Sigmoid colon (tissue), 4 donors: ENCODE data around the gene CDKL5.

ENCODE experiments used
- POLR2A ChIP-seq, 2 donors: fragments of 450-650 bp; IDR thresholded peaks; one replicate each; pipeline ENCODE4 v1.6.1; 2016; ENCODE audit warnings: antibody characterized with exemption in 2 of 2, mild to moderate bottlenecking in 2 of 2, moderate library complexity in 2 of 2
- POLR2AphosphoS5 ChIP-seq, 4 donors: sonication (generic); formaldehyde crosslinking; IDR thresholded peaks; one replicate each; pipeline ENCODE4 v1.6.1; 2017; ENCODE audit warnings: antibody characterized with exemption in 4 of 4
- TF ChIP-seq, protein P1 (sequence below), 4 experiments: fragments of 450-650 bp in 3 of 4; fragments of 200-600 bp in 1 of 4; IDR thresholded peaks; one replicate each; pipeline ENCODE4 v1.5.1; 2016 to 2019; ENCODE audit warnings: antibody characterized with exemption in 4 of 4, mild to moderate bottlenecking in 3 of 4, moderate library complexity in 2 of 4

DNA sequence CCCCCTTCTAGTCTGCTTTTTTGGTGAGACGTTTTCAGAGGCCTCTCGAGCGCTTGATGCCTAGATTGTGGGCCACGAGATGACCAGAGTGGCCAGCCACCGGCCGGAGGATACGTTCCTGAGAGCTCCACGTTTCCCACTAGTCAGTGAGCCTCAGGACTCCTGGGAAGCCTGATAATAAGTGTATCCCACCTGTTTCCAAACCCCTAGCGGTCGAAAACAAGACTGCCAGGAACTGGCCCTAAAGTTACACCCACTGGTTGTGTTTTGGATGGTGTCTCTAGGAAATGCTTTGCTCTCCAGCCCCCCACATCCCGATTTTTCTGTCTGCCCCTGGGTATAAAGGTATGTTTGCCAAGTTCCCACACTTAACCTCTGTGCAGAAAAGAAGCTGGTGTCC lies 251.1 kb downstream of the CDKL5 start:
- TF ChIP-seq, protein P1, sequence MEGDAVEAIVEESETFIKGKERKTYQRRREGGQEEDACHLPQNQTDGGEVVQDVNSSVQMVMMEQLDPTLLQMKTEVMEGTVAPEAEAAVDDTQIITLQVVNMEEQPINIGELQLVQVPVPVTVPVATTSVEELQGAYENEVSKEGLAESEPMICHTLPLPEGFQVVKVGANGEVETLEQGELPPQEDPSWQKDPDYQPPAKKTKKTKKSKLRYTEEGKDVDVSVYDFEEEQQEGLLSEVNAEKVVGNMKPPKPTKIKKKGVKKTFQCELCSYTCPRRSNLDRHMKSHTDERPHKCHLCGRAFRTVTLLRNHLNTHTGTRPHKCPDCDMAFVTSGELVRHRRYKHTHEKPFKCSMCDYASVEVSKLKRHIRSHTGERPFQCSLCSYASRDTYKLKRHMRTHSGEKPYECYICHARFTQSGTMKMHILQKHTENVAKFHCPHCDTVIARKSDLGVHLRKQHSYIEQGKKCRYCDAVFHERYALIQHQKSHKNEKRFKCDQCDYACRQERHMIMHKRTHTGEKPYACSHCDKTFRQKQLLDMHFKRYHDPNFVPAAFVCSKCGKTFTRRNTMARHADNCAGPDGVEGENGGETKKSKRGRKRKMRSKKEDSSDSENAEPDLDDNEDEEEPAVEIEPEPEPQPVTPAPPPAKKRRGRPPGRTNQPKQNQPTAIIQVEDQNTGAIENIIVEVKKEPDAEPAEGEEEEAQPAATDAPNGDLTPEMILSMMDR (IDR thresholded peaks at IDR 0.05): no peak
- no peak for TF ChIP-seq POLR2AphosphoS5 (IDR thresholded peaks at IDR 0.05)
- TF ChIP-seq POLR2A (IDR thresholded peaks at IDR 0.05): no peak
